NK-92 treated with Interleukin-12 subunit alpha and Interleukin-12 subunit beta, amount 100 ng/mL, for 24 hours (cell line): Measurements from ENCODE around the gene SHC3.

Experiments
- DNase-seq: peaks from one replicate; lab custom pipeline; 2025; lab: John Stamatoyannopoulos, UW

SHC3 gene

GRCh38 chr9:88959727-88960469, 218.7 kb downstream of the SHC3 start:
- no peak for DNase-seq

- peak; percentile 44 for DNase-seq
Measured at GRCh38 chr9:88957526-88957925, 221.1 kb downstream of the SHC3 start.
